HG03575 (cell line): ENCODE results near the gene AK4.

Experiments used
- ATAC-seq: cut with Tn5 transposase; IDR thresholded peaks from one replicate; pipeline ENCODE4 v1.9.1; 2021; ENCODE audit not compliant: unreplicated experiment, insufficient number of reproducible peaks, low FRiP score; ENCODE audit errors: extremely low read depth

The AK4 gene

GRCh38 chr1:65260851-65261473, 113.0 kb downstream of the AK4 start:
- ATAC-seq, result no peak

GRCh38 chr1:65263286-65263685, 115.3 kb downstream of the AK4 start:
- no peak for ATAC-seq

- no peak for ATAC-seq
These were observed 116.4 kb downstream of the AK4 start for GRCh38 chr1:65264197-65264929.

- ATAC-seq, result no peak
These were observed 117.3 kb downstream of the AK4 start for GRCh38 chr1:65265296-65265650.

- no peak for ATAC-seq
These were observed 117.8 kb downstream of the AK4 start for GRCh38 chr1:65265651-65266351.

- ATAC-seq, result no peak
These were observed 118.5 kb downstream of the AK4 start for GRCh38 chr1:65266476-65266875.

- no peak for ATAC-seq
These were observed 119.3 kb downstream of the AK4 start for GRCh38 chr1:65267271-65267670.

GRCh38 chr1:65267683-65268082, 119.7 kb downstream of the AK4 start:
- no peak for ATAC-seq

GRCh38 chr1:65269612-65270011, 121.6 kb downstream of the AK4 start:
- no peak for ATAC-seq

- ATAC-seq, result no peak
These were observed 128.4 kb downstream of the AK4 start for GRCh38 chr1:65276197-65276939.

GRCh38 chr1:65277605-65278347, 129.8 kb downstream of the AK4 start:
- no peak for ATAC-seq

- no peak for ATAC-seq
These were observed 130.5 kb downstream of the AK4 start for GRCh38 chr1:65278376-65279069.

GRCh38 chr1:65279070-65279779, 131.2 kb downstream of the AK4 start:
- no peak for ATAC-seq
